ENCODE results near the gene ARL4C.

Gene ARL4C

DNA sequence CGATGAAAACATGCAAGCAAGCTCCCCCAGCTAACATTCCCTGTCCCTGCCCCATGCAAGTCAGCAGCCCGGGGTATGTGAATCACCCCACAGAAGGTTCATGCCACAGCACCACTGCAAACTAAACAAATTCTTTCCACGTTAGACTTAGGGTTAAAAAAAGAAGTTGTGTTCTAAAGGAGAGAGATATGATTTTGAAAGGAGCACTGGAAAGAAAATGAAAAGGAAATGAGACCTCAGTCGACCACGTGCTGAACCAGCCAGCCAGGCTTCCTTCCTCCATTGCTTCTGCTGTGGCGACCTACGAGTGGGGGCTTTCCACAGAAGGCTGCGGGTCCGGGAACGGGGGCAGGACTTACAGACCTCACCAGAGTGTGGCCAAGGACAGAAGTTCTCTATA, 52.0 kb downstream of the ARL4C start:
- no peak for DNase-seq

GRCh38 chr2:234444242-234444730, 52.6 kb downstream of the ARL4C start:
- DNase-seq: peak; percentile 63
